Endothelial cell of hepatic sinusoid (primary cell): ENCODE data around the gene SCAP.
"Not testable (repeated sequence)": the region's sequence is repeated elsewhere in the genome, so short reads cannot be mapped to it uniquely, and the experiment has no call there.

Source experiments
- in situ Hi-C: cut with HindIII; loops from 2 replicates; pipeline ENCODE4 v1.10.0; 2017; ENCODE audit warnings: low sequenced_read_pairs

The SCAP gene

DNA sequence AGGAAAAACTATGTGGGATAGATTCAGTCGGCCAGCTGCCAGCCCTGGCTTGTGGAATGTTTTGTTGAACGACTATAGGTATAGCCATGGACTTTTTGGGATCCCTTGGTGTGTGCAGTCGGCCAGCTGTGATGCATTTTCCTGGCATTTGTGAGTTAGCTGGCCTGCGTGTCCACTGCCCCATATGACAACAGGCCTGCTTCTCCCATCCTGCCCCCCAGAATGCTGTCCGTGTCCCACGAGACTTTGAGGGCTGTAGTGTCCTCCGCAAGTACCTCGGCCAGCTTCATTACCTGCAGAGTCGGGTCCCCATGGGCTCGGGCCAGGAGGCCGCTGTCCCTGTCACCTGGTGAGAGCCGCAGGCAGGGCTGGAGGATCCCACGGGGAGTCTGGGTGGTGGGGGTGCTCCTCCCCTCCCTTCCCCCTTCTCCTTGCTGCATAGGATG lies 71.3 kb downstream of the SCAP start:
- in situ Hi-C loops, result no loop called here

DNA sequence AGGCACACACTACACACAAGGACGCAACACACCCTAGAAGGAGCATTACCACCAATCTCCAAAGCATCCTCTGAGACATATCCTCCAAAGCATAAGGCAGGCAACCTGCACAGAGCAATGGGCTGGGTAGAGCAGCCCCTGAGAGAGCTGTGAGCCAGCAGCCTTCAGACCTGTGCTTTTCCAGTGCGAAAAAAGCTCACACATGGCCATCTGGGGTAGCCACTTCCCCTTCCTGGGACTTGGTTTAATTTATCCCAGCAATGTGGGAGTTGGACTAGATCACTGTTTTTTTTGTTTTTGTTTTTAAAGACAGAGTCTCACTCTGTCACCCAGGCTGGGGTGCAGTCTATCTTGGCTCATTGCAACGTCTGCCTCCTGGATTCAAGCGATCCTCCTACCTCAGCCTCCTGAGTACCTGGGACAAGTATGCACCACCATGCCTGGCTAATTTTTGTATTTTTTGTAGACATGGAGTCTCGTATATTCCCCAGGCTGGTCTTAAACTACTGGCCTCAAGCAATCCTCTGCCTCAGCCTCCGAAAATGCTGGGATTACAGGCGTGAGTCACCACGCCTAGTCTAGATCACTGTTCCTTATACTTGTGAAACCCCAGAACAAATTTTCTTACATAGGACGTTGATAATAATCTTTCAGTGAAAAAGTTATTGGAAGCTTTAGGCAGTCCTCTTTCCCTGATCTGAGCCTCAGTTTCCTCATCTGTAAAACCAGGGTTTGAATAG lies 76.0 kb downstream of the SCAP start:
- in situ Hi-C loops, result no loop called here

DNA sequence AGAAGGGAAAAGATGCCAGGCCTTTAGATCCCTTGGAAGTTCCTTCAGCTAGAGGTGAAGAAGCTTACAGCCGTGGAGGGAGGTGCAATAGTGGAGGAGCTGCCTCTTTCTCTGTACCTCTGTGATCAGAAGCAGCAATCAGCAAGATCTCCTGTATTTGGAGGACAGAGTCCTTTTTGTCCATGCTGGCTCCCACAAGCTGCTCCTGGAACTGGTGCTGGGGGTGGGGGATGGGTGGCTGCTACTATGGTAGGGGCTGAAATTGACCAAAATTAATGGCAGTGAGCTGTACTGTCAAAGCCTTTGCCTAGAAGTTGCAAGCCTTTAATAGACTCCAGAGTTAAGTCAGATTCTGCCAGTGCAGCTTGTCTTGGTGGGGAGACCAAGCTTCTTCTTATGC lies 76.7 kb downstream of the SCAP start:
- in situ Hi-C loops, result no loop called here

DNA sequence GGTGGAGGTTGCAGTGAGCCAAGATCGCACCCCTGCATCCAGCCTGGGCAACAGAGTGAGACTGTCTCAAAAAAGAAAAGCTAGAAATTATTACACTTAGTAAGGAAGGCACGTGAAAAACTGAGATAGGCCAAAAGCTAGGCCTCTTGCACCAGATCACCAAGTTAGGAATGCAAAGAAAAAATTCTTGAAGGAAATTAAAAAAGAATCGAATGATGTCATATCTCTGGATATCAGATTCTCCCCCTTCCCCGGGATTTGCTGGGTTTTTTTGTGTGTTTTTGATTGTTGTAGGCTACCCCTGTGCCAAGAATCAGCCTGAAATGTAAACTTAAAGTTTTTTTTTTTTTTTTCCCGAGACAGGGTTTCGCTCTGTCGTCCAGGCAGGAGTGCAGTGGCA lies 77.5 kb downstream of the SCAP start:
- in situ Hi-C loops, result no loop called here

DNA sequence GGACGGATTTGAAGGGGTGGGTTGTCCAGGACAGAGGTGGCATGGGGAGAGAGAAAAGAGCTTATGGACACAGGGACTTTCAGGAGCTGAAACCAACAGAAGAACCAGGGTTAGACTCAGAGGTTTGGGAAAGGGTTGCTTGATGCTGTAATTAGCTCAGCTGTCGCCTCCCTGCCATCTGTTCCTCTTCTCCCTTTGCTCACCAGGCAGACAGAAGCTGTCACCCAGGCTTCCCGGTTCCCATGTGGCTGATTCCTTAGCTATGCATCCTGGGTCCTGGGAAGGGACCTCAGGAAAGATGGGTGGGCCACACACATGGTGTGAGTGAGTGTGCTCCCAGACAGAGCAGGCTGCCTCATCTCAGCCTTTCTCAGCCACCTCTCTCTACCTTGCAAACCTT lies 80.9 kb downstream of the SCAP start:
- in situ Hi-C loops, result no loop called here

DNA sequence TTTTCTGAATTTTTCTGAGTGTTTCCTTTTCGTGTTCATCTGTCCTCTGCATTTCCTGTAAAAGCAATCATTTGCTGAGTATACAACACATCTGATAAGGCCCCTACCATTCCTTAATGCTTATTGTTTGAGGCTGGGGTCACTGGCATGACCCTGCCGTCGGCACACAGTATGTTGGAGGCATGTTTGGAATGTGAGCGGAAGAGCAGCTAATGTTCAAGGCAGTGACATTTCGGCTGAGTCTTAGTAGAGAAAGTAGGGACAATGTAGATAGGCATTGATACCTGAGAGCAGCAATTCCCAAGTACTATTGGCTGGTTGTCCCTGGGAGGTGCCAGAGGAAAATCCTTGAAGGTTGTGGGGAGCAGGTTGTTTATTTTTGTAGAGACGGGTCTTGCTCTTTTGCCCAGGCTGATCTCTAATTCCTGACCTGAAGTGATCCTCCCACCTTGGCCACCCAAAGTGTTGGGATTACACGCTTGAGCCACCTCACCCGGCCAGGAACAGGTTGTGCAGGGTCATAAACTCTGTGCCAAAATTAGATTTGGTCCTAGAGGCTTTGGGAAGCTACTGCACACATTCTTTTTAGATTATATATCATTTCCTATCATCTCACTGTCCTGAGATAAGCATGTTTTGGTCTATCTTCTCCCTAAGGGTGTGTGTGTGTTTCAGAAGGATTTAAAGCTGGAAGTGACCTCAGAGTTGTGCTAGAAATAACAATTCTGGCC lies 81.4 kb downstream of the SCAP start:
- in situ Hi-C loops, result no loop called here

DNA sequence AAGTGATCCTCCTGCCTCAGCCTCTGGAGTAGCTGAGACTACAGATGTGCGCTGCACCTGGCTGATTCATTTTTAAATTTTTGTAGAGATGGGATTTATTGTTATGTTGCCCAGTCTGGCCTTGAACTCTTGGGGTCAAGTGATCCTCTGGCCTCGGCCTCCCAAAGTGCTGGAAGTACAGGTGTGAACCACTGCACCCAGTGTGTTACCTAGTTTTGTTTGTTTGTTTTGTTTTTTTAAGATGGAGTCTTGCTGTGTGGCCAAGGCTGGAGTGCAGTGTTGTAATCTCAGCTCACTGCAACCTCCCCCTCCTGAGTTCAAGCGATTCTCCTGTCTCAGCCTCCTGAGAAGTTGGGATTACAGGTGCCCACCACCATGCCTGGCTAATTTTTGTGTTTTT lies 82.8 kb downstream of the SCAP start:
- in situ Hi-C loops, result no loop called here

DNA sequence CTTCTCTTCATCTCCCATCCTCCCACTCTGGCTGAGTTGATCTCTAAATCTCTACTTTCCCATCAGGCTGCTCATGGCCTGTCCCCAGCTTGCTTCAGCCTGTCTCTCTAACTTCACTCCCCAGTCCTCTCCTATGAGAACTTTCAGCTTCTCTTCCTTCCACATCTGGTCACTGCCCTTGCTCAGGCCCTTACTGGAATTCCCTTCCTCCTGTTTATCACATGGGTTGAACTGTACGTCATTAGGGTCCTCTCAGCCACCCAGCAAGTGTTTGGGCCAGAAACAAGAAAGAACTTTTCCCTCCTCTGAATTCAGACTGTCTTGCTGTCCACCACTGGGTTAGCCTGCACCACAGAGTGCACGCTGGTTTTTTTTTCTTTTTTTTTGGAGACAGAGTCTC lies 89.9 kb downstream of the SCAP start:
- in situ Hi-C loops, result no loop called here

DNA sequence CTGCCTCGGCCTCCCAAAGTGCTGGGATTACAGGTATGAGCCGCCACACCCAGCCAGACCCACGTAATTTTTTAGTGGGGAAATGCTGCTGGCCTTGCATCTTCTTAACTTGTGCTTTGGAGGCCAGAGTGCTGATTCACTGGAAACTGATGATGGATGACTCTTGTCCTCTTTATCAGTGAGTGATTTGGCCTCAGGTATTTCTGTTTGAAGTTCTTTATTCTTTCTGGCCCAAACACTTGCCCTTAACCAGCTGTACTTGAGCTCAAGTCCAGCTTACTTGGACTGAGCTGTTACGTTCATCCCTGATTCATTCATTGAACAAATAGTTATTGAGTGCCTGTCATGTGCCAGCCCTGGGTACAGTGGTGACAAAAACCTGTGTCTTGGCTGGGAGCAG lies 90.7 kb downstream of the SCAP start:
- in situ Hi-C loops, result no loop called here

DNA sequence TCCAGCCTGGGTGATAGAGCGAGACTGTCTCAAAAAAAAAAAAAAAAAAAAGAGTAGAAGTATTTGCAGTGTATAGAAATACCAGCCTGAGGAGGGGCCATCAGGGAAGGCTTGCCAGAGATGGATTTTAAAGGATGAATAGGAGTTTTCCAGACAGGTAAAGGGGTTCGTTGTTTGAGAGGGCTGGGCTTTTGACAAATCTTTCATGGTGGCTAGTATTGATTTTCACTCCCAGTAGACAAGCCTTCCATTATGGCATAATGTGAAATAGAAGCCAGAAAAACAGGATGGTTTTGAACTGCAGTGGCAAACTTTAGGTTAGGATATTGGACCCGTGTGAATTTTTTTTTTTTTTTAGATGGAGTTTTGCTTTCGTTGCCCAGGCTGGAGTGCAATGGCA lies 91.3 kb downstream of the SCAP start:
- in situ Hi-C loops, result no loop called here

DNA sequence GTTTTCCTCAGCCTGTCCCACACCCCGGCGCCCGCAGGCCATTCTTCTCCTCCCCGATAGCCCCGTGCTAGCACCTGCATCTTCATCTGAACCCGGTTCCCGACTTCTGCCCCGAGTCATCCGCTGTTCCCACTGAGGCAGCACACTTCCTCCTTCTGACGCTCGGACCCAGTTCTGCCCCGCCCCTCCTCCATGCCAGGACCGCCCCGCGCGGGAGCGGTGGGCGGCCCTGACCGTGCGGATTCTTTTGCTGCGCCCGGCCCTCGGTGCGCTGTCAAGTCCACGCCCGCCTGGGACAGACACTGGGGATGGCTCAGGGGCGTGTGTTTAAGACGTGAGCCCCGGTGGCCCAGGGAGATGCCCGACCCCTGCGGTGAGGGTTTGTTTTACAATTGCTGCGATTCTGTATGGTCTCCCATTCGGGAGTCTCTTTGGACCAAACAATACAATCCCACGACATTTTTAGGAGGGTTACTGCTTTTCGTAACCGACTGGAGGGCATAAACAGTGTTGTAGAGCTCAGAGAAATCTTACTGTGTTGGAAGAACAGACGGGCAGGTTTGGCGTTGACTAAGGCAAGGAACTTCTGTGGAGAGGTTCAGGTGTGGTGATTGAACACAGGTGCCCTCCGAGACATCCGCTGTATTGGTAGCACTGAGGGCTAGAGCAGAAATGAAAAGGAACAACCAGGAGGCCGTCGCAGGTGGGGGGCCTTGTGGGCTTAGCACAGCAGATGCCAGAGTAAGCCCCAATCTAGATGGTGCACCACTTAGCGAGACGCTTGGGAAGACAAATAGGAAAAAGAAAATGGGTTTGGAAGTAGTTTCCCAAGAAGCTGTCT lies 94.2 kb downstream of the SCAP start:
- in situ Hi-C loops, result no loop called here

DNA sequence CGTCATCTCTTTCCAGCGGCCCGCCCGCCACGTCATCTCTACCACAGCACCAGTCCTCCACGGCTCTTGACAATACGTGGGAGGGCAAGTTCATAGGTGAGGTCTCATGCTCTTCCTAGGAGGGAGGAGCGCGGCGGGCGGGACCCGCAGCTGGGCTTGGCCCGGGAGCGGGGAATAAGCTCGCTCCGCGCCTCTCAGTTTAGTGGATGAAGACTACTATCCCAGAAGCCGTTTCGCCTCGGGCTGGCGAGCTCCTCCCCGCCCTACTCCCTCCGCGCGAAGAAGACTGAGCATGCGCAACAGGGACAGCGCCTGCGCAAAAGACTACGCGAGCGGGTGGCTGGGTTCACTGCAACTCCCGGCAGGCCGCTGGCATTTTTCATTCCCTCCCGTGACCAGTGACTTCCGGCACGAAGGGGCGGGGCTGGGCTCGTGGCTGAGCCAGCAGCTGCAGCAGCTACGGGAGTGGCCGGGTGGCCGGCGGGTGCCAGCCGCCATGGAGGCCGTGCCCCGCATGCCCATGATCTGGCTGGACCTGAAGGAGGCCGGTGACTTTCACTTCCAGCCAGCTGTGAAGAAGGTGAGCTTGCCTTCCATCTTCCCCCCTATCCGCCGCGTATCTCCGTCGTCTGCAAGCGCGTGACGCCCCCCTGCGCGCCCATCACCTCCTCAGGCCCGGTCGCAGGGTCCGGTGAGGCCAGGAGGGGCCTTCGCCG lies 95.0 kb downstream of the SCAP start, which contains the start of gene PTPN23:
PTPN23 (plus strand) TSS at position 421 of the 716 bp plus-strand sequence; CDS start at position 497, 76 bp downstream.
- in situ Hi-C loops, result no loop called here

DNA sequence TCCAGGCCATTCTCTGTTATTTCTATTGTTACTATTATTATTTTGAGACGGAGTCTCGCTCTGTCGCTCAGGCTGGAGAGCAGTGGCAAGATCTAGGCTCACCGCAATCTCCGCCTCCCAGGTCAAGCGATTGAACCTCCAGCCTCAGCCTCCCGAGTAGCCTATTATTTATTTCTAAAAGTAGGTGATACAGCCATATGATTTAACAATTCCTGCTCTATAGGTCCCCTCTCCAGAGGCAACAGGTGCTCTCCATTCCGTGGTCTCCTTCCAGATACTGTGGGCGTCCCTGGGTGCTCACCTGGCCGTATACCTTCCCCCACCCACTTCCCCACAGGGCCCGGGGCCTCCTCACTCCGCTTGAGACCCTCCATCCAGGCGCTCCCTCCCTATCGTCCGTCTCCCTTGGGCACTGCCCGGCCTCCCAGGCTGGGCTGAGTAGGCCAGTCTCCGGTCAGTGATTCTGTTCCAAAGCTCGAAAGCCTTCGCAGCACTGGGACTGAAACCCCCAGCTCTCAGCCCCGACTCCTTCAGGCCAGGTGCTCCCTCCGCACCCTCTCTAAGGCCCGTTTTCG lies 95.6 kb downstream of the SCAP start:
- in situ Hi-C loops, result no loop called here

DNA sequence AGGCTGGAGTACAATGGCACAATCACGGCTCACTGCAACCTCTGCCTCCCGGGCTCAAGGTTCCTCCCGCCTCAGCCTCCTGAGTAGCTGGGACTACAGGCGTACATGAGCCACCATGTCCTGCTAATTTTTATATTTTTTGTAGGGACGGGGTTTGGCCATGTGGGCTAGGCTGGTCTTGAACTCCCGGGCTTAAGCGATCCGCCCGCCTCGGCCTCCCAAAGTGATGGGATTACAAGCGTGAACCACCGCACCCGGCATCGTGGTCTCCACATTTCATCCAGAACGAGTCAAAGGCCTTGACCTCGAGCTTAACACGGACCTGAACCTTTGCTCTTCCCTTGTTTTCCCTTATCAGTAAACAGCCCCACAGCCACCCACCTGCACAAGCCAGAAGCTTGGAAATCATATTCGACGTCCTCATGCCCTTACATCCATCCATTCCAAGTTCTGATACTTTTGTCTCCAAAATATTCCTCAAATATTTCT lies 96.3 kb downstream of the SCAP start:
- in situ Hi-C loops, result no loop called here

DNA sequence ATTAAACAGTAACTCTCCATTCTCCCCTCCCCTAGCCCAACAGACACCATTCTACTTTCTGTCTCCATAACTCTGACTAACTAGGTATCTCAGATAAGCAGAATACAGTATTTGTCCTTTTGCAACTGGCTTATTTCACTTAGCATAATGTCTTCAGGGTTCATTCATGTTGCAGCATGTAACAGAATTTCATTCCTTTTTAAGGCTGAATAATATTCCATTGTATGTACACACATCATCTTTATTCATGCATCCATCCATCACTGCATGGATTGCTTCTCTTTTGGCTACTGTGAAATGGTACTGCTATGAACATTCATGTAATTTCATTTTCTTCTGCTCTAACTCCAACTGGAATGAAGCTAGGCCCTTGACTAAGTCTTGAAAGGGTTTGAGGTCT lies 96.9 kb downstream of the SCAP start:
- in situ Hi-C loops, result no loop called here

DNA sequence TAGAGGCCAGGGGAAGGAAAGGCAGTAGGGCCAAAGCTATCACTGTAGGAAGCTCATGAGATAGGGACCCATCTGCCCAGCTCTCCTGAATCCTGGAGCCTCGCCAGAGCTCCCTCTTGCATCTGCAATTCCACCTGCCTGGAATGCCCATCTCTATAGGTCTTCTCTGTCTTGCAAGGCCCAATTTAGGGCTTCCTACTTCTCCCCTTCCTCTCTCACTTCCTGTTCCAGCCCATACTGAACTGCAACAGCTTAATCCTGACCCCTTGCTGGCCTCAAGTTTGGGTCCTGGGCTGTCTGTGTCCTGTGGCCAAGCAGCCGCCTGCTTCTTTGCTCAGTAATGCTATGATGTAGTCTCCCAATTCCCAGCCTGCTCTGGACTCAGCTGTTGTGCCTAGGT lies 98.6 kb downstream of the SCAP start:
- in situ Hi-C loops, result no loop called here

DNA sequence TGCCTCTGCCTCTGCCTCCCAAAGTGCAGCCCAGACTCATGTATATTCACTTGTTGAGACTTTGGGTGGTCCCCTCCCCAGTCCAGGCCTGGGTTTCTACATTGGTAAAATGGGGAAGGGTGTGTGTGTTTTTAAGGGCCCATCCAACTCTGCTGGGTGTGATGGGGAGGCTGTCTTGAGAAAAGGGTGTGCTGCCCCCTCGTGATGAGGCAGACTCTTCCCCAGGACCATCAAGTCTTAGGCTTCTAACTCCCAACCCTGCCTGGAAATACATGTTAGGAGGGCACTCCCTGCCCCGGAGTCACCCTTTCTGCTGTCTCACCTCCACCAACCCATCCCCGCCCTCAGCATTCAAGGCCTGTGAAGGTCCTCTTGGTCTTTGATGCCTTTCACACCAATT lies 99.3 kb downstream of the SCAP start:
- in situ Hi-C loops, result no loop called here

DNA sequence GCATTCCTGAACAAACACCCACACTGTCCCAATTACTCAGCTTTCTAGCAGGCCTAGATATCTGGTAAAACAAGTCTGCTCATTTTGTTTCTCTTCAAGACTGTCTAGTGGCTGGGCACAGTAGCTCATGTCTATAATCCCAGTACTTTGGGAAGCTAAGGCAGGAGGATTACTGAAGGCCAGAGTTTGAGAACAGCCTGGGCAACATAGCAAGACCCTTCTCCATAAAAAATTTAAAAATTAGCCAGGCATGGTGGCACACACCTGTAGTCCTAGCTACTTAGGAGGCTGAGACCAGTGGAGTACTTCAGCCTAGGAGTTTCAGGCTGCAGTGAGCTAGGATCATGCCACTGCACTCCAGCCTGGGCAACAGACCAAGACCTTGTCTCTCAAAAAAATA lies 101.2 kb downstream of the SCAP start:
- in situ Hi-C loops, result no loop called here

DNA sequence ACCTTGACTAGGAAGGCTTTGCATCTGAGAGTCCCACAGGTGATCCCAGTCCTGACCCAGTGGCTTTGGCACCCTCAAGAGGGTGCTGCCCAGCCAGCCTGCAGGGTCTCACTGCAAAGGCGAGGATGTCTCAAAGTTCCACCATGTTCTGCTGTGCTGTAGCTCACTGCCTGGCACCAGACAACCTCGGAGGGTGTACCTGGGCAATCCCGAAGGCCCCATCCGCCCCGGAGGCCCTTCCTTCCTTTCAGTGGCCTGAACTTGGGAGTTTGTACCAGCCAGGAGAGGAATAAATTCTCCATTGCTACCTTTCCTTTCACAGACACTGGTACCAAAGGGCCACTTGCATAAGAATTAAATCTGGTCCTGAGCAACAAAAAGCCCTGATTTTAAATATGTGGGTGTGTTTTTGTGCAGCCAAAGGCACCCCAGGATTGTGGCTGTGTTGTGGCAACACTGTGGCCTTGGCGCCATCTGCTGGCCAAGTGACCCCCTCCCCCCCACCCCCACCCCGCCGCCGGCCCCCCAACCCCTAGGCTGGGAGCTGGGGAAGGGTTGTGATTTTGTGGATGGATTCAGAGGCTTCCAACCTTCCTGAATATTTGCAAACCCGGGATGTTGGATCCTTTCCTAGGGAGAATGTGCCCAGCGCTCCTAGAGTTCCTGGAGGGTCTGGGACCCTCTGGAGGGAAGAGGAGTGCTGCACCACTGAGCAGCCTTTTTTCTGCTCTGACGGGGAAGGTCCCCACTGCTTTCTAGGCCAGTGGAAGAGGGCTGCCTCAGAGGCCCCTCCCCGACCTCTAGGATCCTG lies 104.6 kb downstream of the SCAP start:
- in situ Hi-C loops, result no loop called here

DNA sequence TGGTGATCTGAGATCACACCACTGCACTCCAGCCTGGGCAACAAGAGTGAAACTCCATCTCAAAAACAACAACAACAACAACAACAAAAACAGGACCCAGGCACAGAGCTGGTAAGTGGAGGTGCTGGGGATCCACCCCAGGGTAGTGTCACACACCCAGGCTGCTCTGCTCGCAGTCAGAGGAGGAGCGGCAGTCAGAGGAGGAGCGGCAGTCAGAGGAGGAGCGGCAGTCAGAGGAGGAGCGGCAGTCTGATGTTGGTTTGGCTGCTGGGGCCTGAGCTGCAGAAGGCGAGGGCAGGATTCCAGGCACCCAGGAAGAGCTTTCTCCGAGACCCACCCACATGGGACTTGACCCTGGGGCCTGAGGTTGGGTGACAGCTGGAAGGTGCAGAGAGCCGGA lies 105.7 kb downstream of the SCAP start:
- in situ Hi-C loops, result not testable (repeated sequence)
